ENCODE measurements around the gene PLCH1.

DNA sequence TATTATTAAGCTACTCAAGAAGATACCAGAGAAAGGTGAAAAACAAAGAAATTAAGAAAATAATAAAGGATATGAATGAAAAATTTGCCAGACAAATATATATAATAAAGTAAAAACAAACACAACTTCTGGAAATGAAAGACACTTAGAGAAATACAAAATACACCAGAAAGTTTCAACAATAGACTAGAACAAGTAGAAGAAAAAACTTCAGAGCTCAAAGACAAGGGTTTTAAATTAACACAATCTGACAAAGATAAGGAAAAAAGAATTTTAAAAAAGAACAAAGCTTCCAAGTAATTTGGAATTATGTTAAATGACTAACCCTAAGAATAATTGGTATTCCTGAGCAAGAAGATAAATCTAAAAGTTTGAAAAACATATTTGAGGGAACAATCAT, 135.3 kb downstream of the PLCH1 start:
- TF ChIP-seq CTCF (conservative IDR thresholded peaks at IDR 0.05; ENCODE audit: low read depth in 2 of 2), result no peak
- no peak for TF ChIP-seq EZH2 (IDR thresholded peaks at IDR 0.05; ENCODE audit: low read depth, unreplicated experiment)
- TF ChIP-seq POLR2AphosphoS5 (IDR thresholded peaks at IDR 0.05; ENCODE audit: low read depth), result no peak
- TF ChIP-seq STAT1 (IDR thresholded peaks at IDR 0.05; ENCODE audit: unreplicated experiment), result no peak
- TF ChIP-seq REST (IDR thresholded peaks at IDR 0.05; ENCODE audit: unreplicated experiment), result no peak
